H9 (cell line): ENCODE measurements around the gene NOP16. TPM values are rescaled to one million over a fixed set of nuclear protein-coding genes. Genes with fewer than 3 reads are reported as not detected.
"Not testable (repeated sequence)": the region's sequence is repeated elsewhere in the genome, so short reads cannot be mapped to it uniquely, and the experiment has no call there.

Experiments used
- DNase-seq: peaks from one replicate; pipeline ENCODE4 v3.0.0-alpha.2; 2017
- H2AFZ ChIP-seq: one replicate; pipeline ENCODE4 v1.6.1; 2013; ENCODE audit warnings: mild to moderate bottlenecking, low read length, control low read depth, moderate library complexity
- H2AK5ac ChIP-seq: 2 replicates; pipeline ENCODE4 v1.6.1; 2013; ENCODE audit warnings: low read length, control low read depth, mixed read lengths; ENCODE audit not compliant: insufficient read length
- H2BK120ac ChIP-seq: one replicate; pipeline ENCODE4 v1.6.1; 2013; ENCODE audit warnings: low read depth, mild to moderate bottlenecking, low read length, control low read depth, inconsistent platforms; ENCODE audit not compliant: poor library complexity, severe bottlenecking
- H2BK12ac ChIP-seq: 2 replicates; pipeline ENCODE4 v1.6.1; 2013; ENCODE audit warnings: low read length, control low read depth, mixed read lengths, low read depth; ENCODE audit not compliant: insufficient read length
- H2BK15ac ChIP-seq: 2 replicates; pipeline ENCODE4 v1.6.1; 2013; ENCODE audit warnings: low read depth, low read length, control low read depth
- H2BK20ac ChIP-seq: one replicate; pipeline ENCODE4 v1.6.1; 2013; ENCODE audit warnings: low read depth, mild to moderate bottlenecking, low read length, control low read depth, inconsistent platforms; ENCODE audit not compliant: poor library complexity, severe bottlenecking
- H2BK5ac ChIP-seq: 2 replicates; pipeline ENCODE4 v1.6.1; 2013; ENCODE audit warnings: low read length, control low read depth, mixed read lengths; ENCODE audit not compliant: insufficient read length
- H3K14ac ChIP-seq: 2 replicates; pipeline ENCODE4 v1.6.1; 2013; ENCODE audit warnings: low read length, control low read depth; ENCODE audit not compliant: insufficient read depth
- H3K18ac ChIP-seq: 2 replicates; pipeline ENCODE4 v1.6.1; 2013; ENCODE audit warnings: low read depth, mild to moderate bottlenecking, mixed read lengths, low read length, control low read depth; ENCODE audit not compliant: insufficient read length
- H3K23ac ChIP-seq: 2 replicates; pipeline ENCODE4 v1.6.1; 2013; ENCODE audit warnings: low read length, control low read depth, mixed read lengths, low read depth; ENCODE audit not compliant: insufficient read length
- H3K23me2 ChIP-seq: 2 replicates; pipeline ENCODE4 v1.6.1; 2013; ENCODE audit warnings: low read depth, mild to moderate bottlenecking, mixed read lengths, low read length, control low read depth; ENCODE audit not compliant: insufficient read length, poor library complexity, severe bottlenecking
- H3K27ac ChIP-seq: 2 replicates; pipeline ENCODE4 v1.5.1; 2013; ENCODE audit warnings: low read length, control low read depth, mixed read lengths, low read depth; ENCODE audit not compliant: insufficient read length
- H3K27me3 ChIP-seq: 2 replicates; pipeline ENCODE4 v1.6.1; 2013; ENCODE audit warnings: low read length, control low read depth, inconsistent platforms; ENCODE audit not compliant: insufficient read depth
- H3K4ac ChIP-seq: 2 replicates; pipeline ENCODE4 v1.6.1; 2013; ENCODE audit warnings: low read depth, mild to moderate bottlenecking, control low read depth, inconsistent platforms, low read length, moderate library complexity
- H3K4me1 ChIP-seq: 2 replicates; pipeline ENCODE4 v1.6.1; 2013; ENCODE audit warnings: low read length, control low read depth, inconsistent platforms; ENCODE audit not compliant: insufficient read depth
- H3K4me2 ChIP-seq: 2 replicates; pipeline ENCODE4 v1.6.1; 2013; ENCODE audit warnings: low read length, control low read depth, mixed read lengths; ENCODE audit not compliant: insufficient read length, insufficient read depth
- H3K56ac ChIP-seq: 2 replicates; pipeline ENCODE4 v1.6.1; 2013; ENCODE audit warnings: low read depth, mild to moderate bottlenecking, mixed read lengths, low read length, control low read depth; ENCODE audit not compliant: insufficient read length
- H3K79me1 ChIP-seq: 2 replicates; pipeline ENCODE4 v1.6.1; 2013; ENCODE audit warnings: low read depth, mild to moderate bottlenecking, moderate library complexity, low read length, control low read depth, inconsistent platforms; ENCODE audit not compliant: insufficient read depth, poor library complexity, severe bottlenecking
- H3K79me2 ChIP-seq: 2 replicates; pipeline ENCODE4 v1.6.1; 2013; ENCODE audit warnings: low read length, control low read depth, inconsistent platforms; ENCODE audit not compliant: insufficient read depth
- H3K9ac ChIP-seq: 2 replicates; pipeline ENCODE4 v1.6.1; 2013; ENCODE audit warnings: low read length, control low read depth, mixed read lengths; ENCODE audit not compliant: insufficient read length; ENCODE audit errors: extremely low read depth
- H3K9me3 ChIP-seq: one replicate; pipeline ENCODE4 v1.6.1; 2013; ENCODE audit warnings: low read depth, low read length, inconsistent platforms; ENCODE audit not compliant: control insufficient read depth
- H3T11ph ChIP-seq: one replicate; pipeline ENCODE4 v1.6.1; 2013; ENCODE audit warnings: mild to moderate bottlenecking, low read length, control low read depth, inconsistent platforms
- H4K20me1 ChIP-seq: one replicate; pipeline ENCODE4 v1.6.1; 2013; ENCODE audit not compliant: control insufficient read depth, insufficient read length, insufficient read depth
- H4K5ac ChIP-seq: 2 replicates; pipeline ENCODE4 v1.6.1; 2013; ENCODE audit warnings: low read depth, mild to moderate bottlenecking, mixed read lengths, low read length, control low read depth; ENCODE audit not compliant: insufficient read length
- H4K8ac ChIP-seq: replicated peaks from 2 replicates; pipeline ENCODE4 v1.6.1; 2013; ENCODE audit warnings: low read length, control low read depth, mixed read lengths, low read depth; ENCODE audit not compliant: insufficient read length
- H4K91ac ChIP-seq: 2 replicates; pipeline ENCODE4 v1.6.1; 2013; ENCODE audit warnings: low read depth, mild to moderate bottlenecking, moderate library complexity, mixed read lengths, low read length, control low read depth; ENCODE audit not compliant: insufficient read length
- H3K27ac Mint-ChIP-seq, 3 experiments: 2 replicates in 2 of 3; 3 replicates in 1 of 3; pipeline ENCODE4 v1.8.0; 2020 to 2021; ENCODE audit warnings: mixed read lengths in 3 of 3, mild to moderate bottlenecking in 1 of 3, moderate library complexity in 1 of 3
- H3K27me3 Mint-ChIP-seq: 2 replicates; pipeline ENCODE4 v1.8.0; 2021; ENCODE audit warnings: low read depth, mild to moderate bottlenecking, moderate library complexity, mixed read lengths
- H3K36me3 Mint-ChIP-seq, 3 experiments: 2 replicates in 2 of 3; 3 replicates in 1 of 3; pipeline ENCODE4 v1.8.0; 2020 to 2021; ENCODE audit warnings: low read depth in 3 of 3, mixed read lengths in 3 of 3; ENCODE audit not compliant: insufficient read depth in 1 of 3
- H3K4me1 Mint-ChIP-seq, 2 experiments: 2 replicates each; pipeline ENCODE4 v1.8.0; 2020; ENCODE audit warnings: mixed read lengths in 2 of 2
- H3K4me3 Mint-ChIP-seq, 2 experiments: 2 replicates in 1 of 2; 3 replicates in 1 of 2; pipeline ENCODE4 v1.8.0; 2020 to 2021; ENCODE audit warnings: mild to moderate bottlenecking in 2 of 2, mixed read lengths in 2 of 2, moderate library complexity in 1 of 2
- H3K9me3 Mint-ChIP-seq, 2 experiments: 2 replicates in 1 of 2; 3 replicates in 1 of 2; pipeline ENCODE4 v1.8.0; 2020; ENCODE audit warnings: mild to moderate bottlenecking in 2 of 2, mixed read lengths in 2 of 2, moderate library complexity in 1 of 2
- WGBS: extraction: QIAGEN DNeasy Blood & Tissue Kit; methylation state at CpG from one replicate; pipeline ENCODE4 v1.1.7; 2013; ENCODE audit warnings: missing lambda C conversion rate, low lambda C conversion rate, mixed read lengths; ENCODE audit not compliant: insufficient read length; ENCODE audit errors: extremely low coverage; 5-methylcytosine and 5-hydroxymethylcytosine counted together
- total RNA-seq: library from RNA; stranded (reverse); gene quantifications from 2 replicates; pipeline ENCODE4 v1.2.1, GENCODE V29; 2021
- TF ChIP-seq, protein P1 (sequence below): fragments of 200-600 bp; sonication (generic); conservative IDR thresholded peaks from 3 replicates; pipeline ENCODE4 v1.8.0; 2021; ENCODE audit warnings: antibody characterized with exemption, mild to moderate bottlenecking

NOP16 gene
- total RNA-seq, 1 experiment from 2014 or later: 114 TPM

GRCh38 chr5:176408590-176408989 lies 20.2 kb upstream of the NOP16 start:
- no peak overlapping the region for H3K56ac ChIP-seq
- no peak for DNase-seq
- H4K8ac ChIP-seq: no peak overlapping the region
- no peaks in the 10 kb centered on the region for H3K4me1 ChIP-seq
- H3K27me3 Mint-ChIP-seq: no peaks in the 10 kb centered on the region
- H2BK20ac ChIP-seq: no peak overlapping the region
- H2AFZ ChIP-seq: no peak overlapping the region
- WGBS: no CpG with 5 or more reads among the region's 5 CpGs
- H3K23ac ChIP-seq: no peak overlapping the region
- H3K9me3 ChIP-seq: no peaks in the 10 kb centered on the region
- no peak overlapping the region for H3K4me3 Mint-ChIP-seq
- no peak overlapping the region for H3T11ph ChIP-seq
- H3K4ac ChIP-seq: no peak overlapping the region
- no peak overlapping the region for H2BK12ac ChIP-seq
- no peak overlapping the region for H3K14ac ChIP-seq
- H3K27ac ChIP-seq: no peak overlapping the region
- H3K27ac Mint-ChIP-seq: no peak overlapping the region
- H4K20me1 ChIP-seq: no peaks in the 10 kb centered on the region
- H3K9me3 Mint-ChIP-seq: no peaks in the 10 kb centered on the region
- H2BK15ac ChIP-seq: no peak overlapping the region
- no peak overlapping the region for H3K4me2 ChIP-seq
- no peaks in the 10 kb centered on the region for H3K23me2 ChIP-seq
- H2BK120ac ChIP-seq: no peak overlapping the region
- H3K4me1 Mint-ChIP-seq: peaks cover 7% of the 10 kb centered on the region in 2 experiments; a peak in 2 of 4 replicates
- no peak overlapping the region for H3K9ac ChIP-seq
- no peaks in the 10 kb centered on the region for H3K79me2 ChIP-seq
- H3K27me3 ChIP-seq: no peaks in the 10 kb centered on the region
- H2BK5ac ChIP-seq: no peak overlapping the region
- no peaks in the 10 kb centered on the region for H3K79me1 ChIP-seq
- TF ChIP-seq, protein P1, sequence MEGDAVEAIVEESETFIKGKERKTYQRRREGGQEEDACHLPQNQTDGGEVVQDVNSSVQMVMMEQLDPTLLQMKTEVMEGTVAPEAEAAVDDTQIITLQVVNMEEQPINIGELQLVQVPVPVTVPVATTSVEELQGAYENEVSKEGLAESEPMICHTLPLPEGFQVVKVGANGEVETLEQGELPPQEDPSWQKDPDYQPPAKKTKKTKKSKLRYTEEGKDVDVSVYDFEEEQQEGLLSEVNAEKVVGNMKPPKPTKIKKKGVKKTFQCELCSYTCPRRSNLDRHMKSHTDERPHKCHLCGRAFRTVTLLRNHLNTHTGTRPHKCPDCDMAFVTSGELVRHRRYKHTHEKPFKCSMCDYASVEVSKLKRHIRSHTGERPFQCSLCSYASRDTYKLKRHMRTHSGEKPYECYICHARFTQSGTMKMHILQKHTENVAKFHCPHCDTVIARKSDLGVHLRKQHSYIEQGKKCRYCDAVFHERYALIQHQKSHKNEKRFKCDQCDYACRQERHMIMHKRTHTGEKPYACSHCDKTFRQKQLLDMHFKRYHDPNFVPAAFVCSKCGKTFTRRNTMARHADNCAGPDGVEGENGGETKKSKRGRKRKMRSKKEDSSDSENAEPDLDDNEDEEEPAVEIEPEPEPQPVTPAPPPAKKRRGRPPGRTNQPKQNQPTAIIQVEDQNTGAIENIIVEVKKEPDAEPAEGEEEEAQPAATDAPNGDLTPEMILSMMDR: no peak
- no peak overlapping the region for H4K91ac ChIP-seq
- H3K18ac ChIP-seq: no peak overlapping the region
- no peak overlapping the region for H2AK5ac ChIP-seq
- peaks cover 0 to 10% (median 5%) of the 10 kb centered on the region in 3 experiments; a peak in 3 of 7 replicates for H3K36me3 Mint-ChIP-seq
- H4K5ac ChIP-seq: no peak overlapping the region

- WGBS: no CpG with 5 or more reads among the region's 10 CpGs
- H3K4me1 ChIP-seq, H3K4ac ChIP-seq, H2BK20ac ChIP-seq, H4K20me1 ChIP-seq, H3K79me1 ChIP-seq, H3K27ac ChIP-seq, H3K9ac ChIP-seq, H3T11ph ChIP-seq, H3K27me3 Mint-ChIP-seq, H3K56ac ChIP-seq, H3K4me3 Mint-ChIP-seq, H3K27me3 ChIP-seq, H4K5ac ChIP-seq, H3K23ac ChIP-seq, H3K14ac ChIP-seq, H2BK5ac ChIP-seq, H3K18ac ChIP-seq, DNase-seq, H3K27ac Mint-ChIP-seq, H4K91ac ChIP-seq, H3K23me2 ChIP-seq, H3K79me2 ChIP-seq, H2BK15ac ChIP-seq, H3K4me2 ChIP-seq, H2AFZ ChIP-seq, H2BK120ac ChIP-seq, H2BK12ac ChIP-seq, H4K8ac ChIP-seq, H2AK5ac ChIP-seq, H3K9me3 Mint-ChIP-seq, H3K4me1 Mint-ChIP-seq, H3K9me3 ChIP-seq: not testable (repeated sequence)
- H3K36me3 Mint-ChIP-seq: peaks cover 0 to 10% (median 5%) of the 10 kb centered on the region in 3 experiments; a peak in 3 of 7 replicates
These were observed 19.8 kb upstream of the NOP16 start for GRCh38 chr5:176408252-176408573.
